WTC11 (cell line): Measurements from ENCODE around the gene MBTPS2. TPM values are rescaled to one million over a fixed set of nuclear protein-coding genes. Genes with fewer than 3 reads are reported as not detected.

Source experiments
- ATAC-seq: fragments of 200-7000 bp; cut with Tn5 transposase; 2 replicates; pipeline ENCODE4 v1.10.0; 2021; ENCODE audit warnings: mild to moderate bottlenecking, moderate library complexity
- CTCF ChIA-PET: fragments of 300-600 bp; sonication (Branson Sonifier 250); formaldehyde crosslinking; loops from one replicate; lab custom pipeline; 2021; ENCODE audit warnings: antibody characterized with exemption; lab: Charles Lee
- POLR2A ChIA-PET: fragments of 350-600 bp; sonication (Branson Sonifier 250); formaldehyde crosslinking; loops from one replicate; lab custom pipeline; 2021; ENCODE audit warnings: antibody characterized with exemption; lab: Charles Lee
- DNase-seq: peaks from one replicate; pipeline ENCODE4 v3.0.0; 2021; ENCODE audit warnings: low spot score
- H3K27ac Mint-ChIP-seq: 2 replicates; pipeline ENCODE4 v1.8.0; 2021; ENCODE audit warnings: mixed read lengths
- H3K27me3 Mint-ChIP-seq: 2 replicates; pipeline ENCODE4 v1.8.0; 2021; ENCODE audit warnings: low read depth, mild to moderate bottlenecking, moderate library complexity, mixed read lengths
- H3K36me3 Mint-ChIP-seq: 2 replicates; pipeline ENCODE4 v1.8.0; 2021; ENCODE audit warnings: mixed read lengths
- H3K4me1 Mint-ChIP-seq: 2 replicates; pipeline ENCODE4 v1.8.0; 2022; ENCODE audit warnings: mixed read lengths
- H3K4me3 Mint-ChIP-seq: 2 replicates; pipeline ENCODE4 v1.8.0; 2021; ENCODE audit warnings: mild to moderate bottlenecking, moderate library complexity, mixed read lengths
- H3K9me3 Mint-ChIP-seq: 2 replicates; pipeline ENCODE4 v1.8.0; 2021; ENCODE audit warnings: mixed read lengths
- CBFB ChIP-seq: sonication (generic); formaldehyde crosslinking; IDR thresholded peaks from 2 replicates; pipeline ENCODE4 v1.8.1; 2022; ENCODE audit warnings: mild to moderate bottlenecking, low read depth, missing genetic modification reagents
- CREB1 ChIP-seq: sonication (generic); formaldehyde crosslinking; IDR thresholded peaks from 2 replicates; pipeline ENCODE4 v1.8.0; 2023; ENCODE audit warnings: mild to moderate bottlenecking, missing genetic modification reagents
- FOXJ3 ChIP-seq: sonication (generic); formaldehyde crosslinking; IDR thresholded peaks from 2 replicates; pipeline ENCODE4 v1.9.0; 2021; ENCODE audit warnings: missing genetic modification reagents, mild to moderate bottlenecking, borderline replicate concordance
- FOXP4 ChIP-seq: sonication (generic); formaldehyde crosslinking; IDR thresholded peaks from 2 replicates; pipeline ENCODE4 v1.8.0; 2022; ENCODE audit warnings: mild to moderate bottlenecking, missing genetic modification reagents
- GRHL2 ChIP-seq: fragments of 250-450 bp; sonication (Bioruptor Pico); IDR thresholded peaks from 2 replicates; pipeline ENCODE4 v1.8.0; 2022; ENCODE audit warnings: mild to moderate bottlenecking, moderate library complexity; ENCODE audit not compliant: insufficient replicate concordance, severe bottlenecking
- HMGA2 ChIP-seq: fragments of 250-450 bp; sonication (Bioruptor Pico); IDR thresholded peaks from 2 replicates; pipeline ENCODE4 v1.4.0; 2021; ENCODE audit warnings: mild to moderate bottlenecking, moderate library complexity
- JAZF1 ChIP-seq: fragments of 250-450 bp; sonication (Bioruptor Pico); IDR thresholded peaks from 2 replicates; pipeline ENCODE4 v1.9.0; 2021; ENCODE audit warnings: moderate library complexity, mild to moderate bottlenecking, inconsistent platforms
- MYBL2 ChIP-seq: sonication (generic); formaldehyde crosslinking; IDR thresholded peaks from 2 replicates; pipeline ENCODE4 v1.8.1; 2023; ENCODE audit warnings: mild to moderate bottlenecking, moderate library complexity, missing genetic modification reagents
- NR3C1 ChIP-seq: sonication (generic); formaldehyde crosslinking; conservative IDR thresholded peaks from 2 replicates; pipeline ENCODE4 v1.8.1; 2023; ENCODE audit warnings: low read depth, mild to moderate bottlenecking, missing genetic modification reagents
- RELA ChIP-seq: sonication (generic); formaldehyde crosslinking; IDR thresholded peaks from 2 replicates; pipeline ENCODE4 v1.8.1; 2022; ENCODE audit warnings: missing genetic modification reagents, mild to moderate bottlenecking, borderline replicate concordance
- SMAD3 ChIP-seq: sonication (generic); formaldehyde crosslinking; IDR thresholded peaks from 2 replicates; pipeline ENCODE4 v1.8.0; 2022; ENCODE audit warnings: missing genetic modification reagents, mild to moderate bottlenecking, borderline replicate concordance
- SMAD4 ChIP-seq: sonication (generic); formaldehyde crosslinking; IDR thresholded peaks from 2 replicates; pipeline ENCODE4 v1.8.0; 2022; ENCODE audit warnings: mild to moderate bottlenecking, missing genetic modification reagents
- SOX15 ChIP-seq: fragments of 250-450 bp; sonication (Bioruptor Pico); IDR thresholded peaks from 2 replicates; pipeline ENCODE4 v1.9.0; 2021; ENCODE audit warnings: mild to moderate bottlenecking
- TEAD4 ChIP-seq: sonication (generic); formaldehyde crosslinking; IDR thresholded peaks from 2 replicates; pipeline ENCODE4 v1.8.0; 2022; ENCODE audit warnings: mild to moderate bottlenecking, missing genetic modification reagents
- ZBTB43 ChIP-seq: sonication (generic); formaldehyde crosslinking; IDR thresholded peaks from 2 replicates; pipeline ENCODE4 v1.8.1; 2023; ENCODE audit warnings: mild to moderate bottlenecking, missing genetic modification reagents
- ZNF219 ChIP-seq: sonication (generic); formaldehyde crosslinking; IDR thresholded peaks from 2 replicates; pipeline ENCODE4 v1.8.0; 2023; ENCODE audit warnings: missing genetic modification reagents, mild to moderate bottlenecking, borderline replicate concordance
- ZNF232 ChIP-seq: sonication (generic); formaldehyde crosslinking; IDR thresholded peaks from 2 replicates; pipeline ENCODE4 v1.8.0; 2022; ENCODE audit warnings: mild to moderate bottlenecking, missing genetic modification reagents
- ZNF512 ChIP-seq: sonication (generic); formaldehyde crosslinking; IDR thresholded peaks from 2 replicates; pipeline ENCODE4 v1.8.1; 2022; ENCODE audit warnings: missing genetic modification reagents, borderline replicate concordance
- ZNF532 ChIP-seq: fragments of 250-450 bp; sonication (Bioruptor Pico); IDR thresholded peaks from 2 replicates; pipeline ENCODE4 v1.9.0; 2021; ENCODE audit warnings: mild to moderate bottlenecking, borderline replicate concordance
- total RNA-seq: library from RNA; stranded (reverse); gene quantifications from 3 replicates; pipeline ENCODE4 v1.2.3, GENCODE V29; 2021
- TF ChIP-seq, protein P1 (sequence below): sonication (generic); formaldehyde crosslinking; IDR thresholded peaks from 2 replicates; pipeline ENCODE4 v1.8.1; 2023; ENCODE audit warnings: mild to moderate bottlenecking, missing genetic modification reagents, borderline replicate concordance
- TF ChIP-seq, protein P2 (sequence below): sonication (generic); formaldehyde crosslinking; IDR thresholded peaks from 2 replicates; pipeline ENCODE4 v1.8.1; 2022; ENCODE audit warnings: mild to moderate bottlenecking, moderate library complexity, missing genetic modification reagents

MBTPS2 gene
- total RNA-seq, 1 experiment from 2014 or later, result 9.1 TPM

GRCh38 chrX:21911481-21911880, 72.1 kb downstream of the MBTPS2 start:
- ChIA-PET CTCF (no interaction called here), POLR2A (no interaction called here)
- TF ChIP-seq ZNF232 (CRISPR knock-in tag), result no peak
- no peak for TF ChIP-seq GRHL2 (CRISPR knock-in tag)
- no peak for TF ChIP-seq SOX15 (CRISPR knock-in tag)
- no peak for TF ChIP-seq ZNF512 (CRISPR knock-in tag)
- TF ChIP-seq FOXJ3 (CRISPR knock-in tag), result no peak
- TF ChIP-seq, protein P1, sequence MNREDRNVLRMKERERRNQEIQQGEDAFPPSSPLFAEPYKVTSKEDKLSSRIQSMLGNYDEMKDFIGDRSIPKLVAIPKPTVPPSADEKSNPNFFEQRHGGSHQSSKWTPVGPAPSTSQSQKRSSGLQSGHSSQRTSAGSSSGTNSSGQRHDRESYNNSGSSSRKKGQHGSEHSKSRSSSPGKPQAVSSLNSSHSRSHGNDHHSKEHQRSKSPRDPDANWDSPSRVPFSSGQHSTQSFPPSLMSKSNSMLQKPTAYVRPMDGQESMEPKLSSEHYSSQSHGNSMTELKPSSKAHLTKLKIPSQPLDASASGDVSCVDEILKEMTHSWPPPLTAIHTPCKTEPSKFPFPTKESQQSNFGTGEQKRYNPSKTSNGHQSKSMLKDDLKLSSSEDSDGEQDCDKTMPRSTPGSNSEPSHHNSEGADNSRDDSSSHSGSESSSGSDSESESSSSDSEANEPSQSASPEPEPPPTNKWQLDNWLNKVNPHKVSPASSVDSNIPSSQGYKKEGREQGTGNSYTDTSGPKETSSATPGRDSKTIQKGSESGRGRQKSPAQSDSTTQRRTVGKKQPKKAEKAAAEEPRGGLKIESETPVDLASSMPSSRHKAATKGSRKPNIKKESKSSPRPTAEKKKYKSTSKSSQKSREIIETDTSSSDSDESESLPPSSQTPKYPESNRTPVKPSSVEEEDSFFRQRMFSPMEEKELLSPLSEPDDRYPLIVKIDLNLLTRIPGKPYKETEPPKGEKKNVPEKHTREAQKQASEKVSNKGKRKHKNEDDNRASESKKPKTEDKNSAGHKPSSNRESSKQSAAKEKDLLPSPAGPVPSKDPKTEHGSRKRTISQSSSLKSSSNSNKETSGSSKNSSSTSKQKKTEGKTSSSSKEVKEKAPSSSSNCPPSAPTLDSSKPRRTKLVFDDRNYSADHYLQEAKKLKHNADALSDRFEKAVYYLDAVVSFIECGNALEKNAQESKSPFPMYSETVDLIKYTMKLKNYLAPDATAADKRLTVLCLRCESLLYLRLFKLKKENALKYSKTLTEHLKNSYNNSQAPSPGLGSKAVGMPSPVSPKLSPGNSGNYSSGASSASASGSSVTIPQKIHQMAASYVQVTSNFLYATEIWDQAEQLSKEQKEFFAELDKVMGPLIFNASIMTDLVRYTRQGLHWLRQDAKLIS (CRISPR knock-in tag), result no peak
- TF ChIP-seq CREB1 (CRISPR knock-in tag), result no peak
- ATAC-seq, result no peak
- Mint-ChIP-seq H3K4me1 (peaks cover 1% of the 10 kb centered on the region; the same call in 1 of the 2 replicates), H3K4me3 (no peak overlapping the region), H3K36me3 (no peaks in the 10 kb centered on the region), H3K27me3 (no peaks in the 10 kb centered on the region), H3K27ac (no peak overlapping the region), H3K9me3 (no peaks in the 10 kb centered on the region)
- no peak for DNase-seq

DNA sequence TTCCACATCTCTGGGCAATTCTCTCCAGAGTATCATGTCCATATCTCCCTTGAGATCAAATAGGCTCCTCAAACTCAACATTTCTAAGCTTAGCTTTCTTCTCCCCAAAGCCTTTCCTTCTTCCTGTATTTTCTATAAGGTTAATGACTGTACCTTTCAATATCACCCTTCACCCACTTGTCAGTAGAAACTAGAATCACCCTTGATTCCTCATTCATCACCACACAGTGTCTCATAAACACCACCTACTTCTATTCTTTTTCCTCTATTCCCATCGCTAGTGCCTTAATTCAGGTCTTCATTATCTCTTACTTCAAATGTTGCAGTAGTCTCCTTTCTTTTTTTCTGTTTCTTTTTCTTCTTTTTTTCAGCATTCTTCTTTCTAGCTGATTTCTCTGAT, 72.8 kb downstream of the MBTPS2 start:
- ChIA-PET POLR2A (no interaction called here), CTCF (no interaction called here)
- TF ChIP-seq FOXP4, result no peak
- TF ChIP-seq ZBTB43 (CRISPR knock-in tag), result no peak
- TF ChIP-seq HMGA2, result no peak
- no peak for TF ChIP-seq ZNF219 (CRISPR knock-in tag)
- no peak for TF ChIP-seq MYBL2 (CRISPR knock-in tag)
- TF ChIP-seq SMAD3 (CRISPR knock-in tag), result no peak
- TF ChIP-seq NR3C1 (CRISPR knock-in tag), result no peak
- TF ChIP-seq, protein P2, sequence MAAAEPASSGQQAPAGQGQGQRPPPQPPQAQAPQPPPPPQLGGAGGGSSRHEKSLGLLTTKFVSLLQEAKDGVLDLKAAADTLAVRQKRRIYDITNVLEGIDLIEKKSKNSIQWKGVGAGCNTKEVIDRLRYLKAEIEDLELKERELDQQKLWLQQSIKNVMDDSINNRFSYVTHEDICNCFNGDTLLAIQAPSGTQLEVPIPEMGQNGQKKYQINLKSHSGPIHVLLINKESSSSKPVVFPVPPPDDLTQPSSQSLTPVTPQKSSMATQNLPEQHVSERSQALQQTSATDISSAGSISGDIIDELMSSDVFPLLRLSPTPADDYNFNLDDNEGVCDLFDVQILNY (CRISPR knock-in tag), result no peak
- no peak for TF ChIP-seq CBFB (CRISPR knock-in tag)
- TF ChIP-seq JAZF1, result no peak
- no peak for TF ChIP-seq TEAD4 (CRISPR knock-in tag)
- no peak for TF ChIP-seq ZNF532 (CRISPR knock-in tag)
- TF ChIP-seq SMAD4 (CRISPR knock-in tag), result no peak
- TF ChIP-seq RELA, result no peak
- Mint-ChIP-seq H3K27me3 (no peaks in the 10 kb centered on the region), H3K27ac (no peak overlapping the region), H3K36me3 (no peaks in the 10 kb centered on the region), H3K4me1 (no peaks in the 10 kb centered on the region), H3K4me3 (no peak overlapping the region), H3K9me3 (no peaks in the 10 kb centered on the region)
- ATAC-seq (no peak), DNase-seq (no peak)
